NOMO-1 treated with dmso at 0.1 percent for 144 hours (cell line): ENCODE data around the gene TECR.
"Not testable (repeated sequence)": the region's sequence is repeated elsewhere in the genome, so short reads cannot be mapped to it uniquely, and the experiment has no call there.

ENCODE experiments used
- DNase-seq: peaks from one replicate; lab custom pipeline; 2025; ENCODE audit not compliant: unreplicated experiment; lab: John Stamatoyannopoulos, UW

The TECR gene

GRCh38 chr19:14580623-14581237 is 51.3 kb downstream of the TECR start:
- DNase-seq: no peak

GRCh38 chr19:14582894-14583340 is 53.5 kb downstream of the TECR start, which contains the start of gene CLEC17A:
Gene CLEC17A, plus strand, starts transcription at chr19:14583084. Its CDS starts 77 bp downstream, at chr19:14583161.
- DNase-seq: peak; percentile 63

- DNase-seq: not testable (repeated sequence)
Measured at GRCh38 chr19:14584372-14584771, 55.0 kb downstream of the TECR start.

GRCh38 chr19:14585187-14585586 is 55.8 kb downstream of the TECR start:
- DNase-seq: not testable (repeated sequence)

- not testable (repeated sequence) for DNase-seq
Measured at GRCh38 chr19:14589433-14589832, 60.0 kb downstream of the TECR start.

GRCh38 chr19:14595558-14595957 is 66.2 kb downstream of the TECR start:
- DNase-seq: no peak

- no peak for DNase-seq
Measured at GRCh38 chr19:14599548-14600147, 70.3 kb downstream of the TECR start.

GRCh38 chr19:14603990-14604387 is 74.6 kb downstream of the TECR start:
- no peak for DNase-seq

- no peak for DNase-seq
Measured at GRCh38 chr19:14606627-14607026, 77.2 kb downstream of the TECR start.

- DNase-seq: peak; percentile 63
Measured at GRCh38 chr19:14611051-14611450, 81.7 kb downstream of the TECR start.

GRCh38 chr19:14612242-14612641 is 82.8 kb downstream of the TECR start:
- DNase-seq: not testable (repeated sequence)

GRCh38 chr19:14612657-14613056 is 83.3 kb downstream of the TECR start:
- DNase-seq: no peak

GRCh38 chr19:14613399-14614098 is 84.2 kb downstream of the TECR start:
- not testable (repeated sequence) for DNase-seq

GRCh38 chr19:14614099-14614412 is 84.7 kb downstream of the TECR start:
- peak; percentile 82 for DNase-seq
